Stimulated activated CD4-positive, alpha-beta T cell treated with anti-CD3 and anti-CD28 coated beads, Interleukin-4, amount 100 ng/mL, for 4 hours (primary cell): ENCODE measurements around the gene EVPL.
"Not testable (repeated sequence)": the region's sequence is repeated elsewhere in the genome, so short reads cannot be mapped to it uniquely, and the experiment has no call there.

Experiments used
- DNase-seq, 2 experiments: peaks; one replicate each; pipeline ENCODE4 v3.0.0-alpha.2; 2020

EVPL gene

DNA sequence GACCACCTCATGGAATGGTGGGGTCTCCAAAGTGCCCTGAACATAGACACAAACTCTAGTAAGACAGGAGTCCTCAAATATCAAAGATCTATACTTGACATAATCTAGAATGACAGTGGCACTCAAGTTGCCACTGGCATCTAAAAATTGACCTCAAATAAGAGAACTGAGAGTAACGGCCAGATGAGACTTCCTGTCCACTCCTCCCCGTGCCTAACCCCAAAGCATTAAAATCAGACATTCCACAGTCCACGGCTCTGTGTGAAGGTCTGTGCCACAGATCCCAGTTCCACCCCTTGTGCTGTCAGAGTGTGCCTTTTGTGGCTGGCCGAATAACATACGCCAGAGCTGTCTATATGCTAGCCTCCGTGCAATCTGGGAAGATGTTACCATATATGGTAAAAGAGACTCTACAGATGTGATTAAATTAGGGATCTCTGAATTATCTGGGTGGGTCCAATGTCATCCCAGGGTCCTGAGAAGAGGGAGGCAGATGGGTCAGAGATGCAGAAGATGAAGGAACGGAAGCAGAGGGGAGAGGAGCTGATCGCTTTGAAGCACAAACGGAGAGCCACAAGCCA, 21.0 kb upstream of the EVPL start:
- DNase-seq: no peak

DNA sequence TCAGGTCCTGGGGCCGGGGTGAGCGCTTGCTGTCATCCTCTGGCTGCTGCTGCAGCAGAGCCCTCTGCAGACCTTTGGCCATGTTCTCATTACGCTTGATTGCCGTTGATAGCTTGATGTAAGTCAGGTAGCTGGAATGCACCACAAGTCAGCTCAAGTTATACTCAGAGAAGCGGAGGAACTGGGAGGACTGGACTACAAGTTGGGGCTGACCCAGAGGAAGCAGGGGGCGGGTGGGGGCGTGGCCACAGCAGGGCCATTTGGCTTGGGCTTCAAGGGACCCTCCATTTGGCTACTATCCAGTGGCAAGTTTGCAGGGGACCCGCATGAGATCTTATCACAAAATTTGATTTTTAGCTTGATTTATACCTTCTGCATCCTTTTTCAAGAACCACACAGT, 19.0 kb upstream of the EVPL start:
- DNase-seq: no peak

DNA sequence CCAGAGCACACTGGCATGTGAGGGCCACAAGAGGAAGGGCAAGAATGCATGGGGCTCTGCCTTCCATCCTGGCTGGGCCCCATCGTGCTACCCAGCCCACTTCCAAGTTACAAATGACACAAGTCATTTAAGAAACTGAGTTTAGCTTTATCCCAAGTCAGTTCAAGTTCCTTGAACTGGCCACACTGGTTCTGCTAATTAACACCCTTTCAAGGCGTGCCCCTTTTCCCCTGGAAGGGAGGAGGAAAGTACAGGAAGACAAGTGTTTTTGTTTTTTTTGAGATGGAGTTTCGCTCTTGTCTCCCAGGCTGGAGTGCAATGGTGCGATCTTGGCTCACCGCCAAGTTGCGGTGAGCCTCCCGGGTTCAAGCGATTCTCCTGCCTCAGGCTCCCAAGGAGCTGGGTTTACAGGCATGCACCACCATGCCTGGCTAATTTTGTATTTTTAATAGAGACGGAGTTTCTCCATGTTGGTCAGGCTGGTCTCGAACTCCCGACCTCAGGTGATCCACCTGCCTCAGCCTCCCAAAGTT, 17.4 kb upstream of the EVPL start:
- not testable (repeated sequence) for DNase-seq

DNA sequence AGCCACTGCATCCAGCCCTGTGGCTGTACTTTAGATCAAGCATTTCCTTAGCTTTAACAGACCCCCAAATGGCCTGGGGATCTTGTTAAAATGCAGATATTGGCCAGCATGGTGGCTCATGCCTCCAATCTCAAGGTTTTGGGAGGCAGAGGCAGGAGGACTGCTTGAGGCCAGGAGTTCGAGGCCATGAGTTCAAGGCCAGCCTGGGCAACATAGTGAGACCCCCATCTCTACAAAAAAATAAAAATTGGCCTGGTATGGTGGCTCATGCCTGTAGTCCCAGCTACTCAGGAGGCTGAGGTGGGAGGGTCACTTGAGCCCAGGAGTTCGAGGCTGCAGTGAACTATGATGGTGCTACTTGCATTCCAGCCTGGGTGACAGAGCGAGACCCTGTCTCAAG, 15.8 kb upstream of the EVPL start:
- DNase-seq: not testable (repeated sequence)

DNA sequence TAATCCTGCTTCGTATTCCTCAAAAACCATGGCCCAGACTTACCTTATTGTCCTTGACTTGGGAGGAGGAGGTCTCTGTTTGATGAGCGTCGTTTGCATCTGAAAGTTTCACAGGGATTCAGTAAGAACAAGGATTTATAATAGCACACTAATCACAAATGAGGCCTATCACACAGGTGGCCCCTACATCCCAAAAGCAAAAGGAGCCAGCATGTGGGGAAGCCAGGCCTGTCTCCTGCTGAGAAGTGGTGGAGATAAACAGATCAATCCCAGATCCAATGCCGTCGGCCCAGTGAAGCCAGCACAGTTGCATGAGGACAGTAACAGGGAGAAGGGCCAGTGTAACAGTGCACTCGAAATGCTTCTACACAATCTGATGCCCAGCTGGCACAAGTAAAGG, 13.3 kb upstream of the EVPL start:
- DNase-seq: no peak

DNA sequence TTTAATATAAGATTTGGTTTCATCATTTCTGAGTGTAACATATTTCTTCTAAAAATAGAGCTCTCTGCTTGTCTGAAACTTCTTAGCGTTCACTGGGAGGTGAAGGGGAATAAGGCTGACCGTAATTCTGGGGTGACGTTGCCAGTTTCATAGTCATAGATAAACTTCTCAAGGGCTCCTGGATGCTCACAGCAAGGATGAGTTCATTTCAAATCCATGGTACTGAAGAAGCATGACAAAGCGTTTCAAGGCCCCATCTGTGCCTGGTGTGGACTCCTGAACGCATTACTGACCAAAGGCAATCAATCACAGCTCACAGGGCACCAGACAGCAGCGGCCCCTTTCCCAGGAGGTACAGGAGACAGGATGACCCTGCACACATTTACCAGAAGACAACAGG, 12.0 kb upstream of the EVPL start:
- no peak for DNase-seq

DNA sequence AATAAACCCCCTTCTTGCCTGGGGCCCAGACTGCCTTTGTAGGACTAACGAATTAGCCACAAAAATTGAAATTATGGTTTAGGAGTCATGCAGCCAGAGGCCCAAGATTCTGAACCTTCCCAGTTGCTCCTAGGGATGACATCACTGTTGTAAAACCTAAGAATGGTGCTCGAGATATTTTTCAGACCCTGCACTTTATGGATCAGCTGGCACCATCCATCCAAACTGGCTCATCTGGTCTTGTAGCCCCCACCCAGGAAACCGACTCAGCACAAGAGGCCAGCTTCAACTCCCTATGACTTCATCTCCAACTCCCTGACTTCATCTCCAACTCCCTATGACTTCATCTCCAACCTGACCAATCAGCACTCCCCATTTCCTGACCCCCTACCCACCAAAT, 10.9 kb upstream of the EVPL start:
- no peak for DNase-seq

DNA sequence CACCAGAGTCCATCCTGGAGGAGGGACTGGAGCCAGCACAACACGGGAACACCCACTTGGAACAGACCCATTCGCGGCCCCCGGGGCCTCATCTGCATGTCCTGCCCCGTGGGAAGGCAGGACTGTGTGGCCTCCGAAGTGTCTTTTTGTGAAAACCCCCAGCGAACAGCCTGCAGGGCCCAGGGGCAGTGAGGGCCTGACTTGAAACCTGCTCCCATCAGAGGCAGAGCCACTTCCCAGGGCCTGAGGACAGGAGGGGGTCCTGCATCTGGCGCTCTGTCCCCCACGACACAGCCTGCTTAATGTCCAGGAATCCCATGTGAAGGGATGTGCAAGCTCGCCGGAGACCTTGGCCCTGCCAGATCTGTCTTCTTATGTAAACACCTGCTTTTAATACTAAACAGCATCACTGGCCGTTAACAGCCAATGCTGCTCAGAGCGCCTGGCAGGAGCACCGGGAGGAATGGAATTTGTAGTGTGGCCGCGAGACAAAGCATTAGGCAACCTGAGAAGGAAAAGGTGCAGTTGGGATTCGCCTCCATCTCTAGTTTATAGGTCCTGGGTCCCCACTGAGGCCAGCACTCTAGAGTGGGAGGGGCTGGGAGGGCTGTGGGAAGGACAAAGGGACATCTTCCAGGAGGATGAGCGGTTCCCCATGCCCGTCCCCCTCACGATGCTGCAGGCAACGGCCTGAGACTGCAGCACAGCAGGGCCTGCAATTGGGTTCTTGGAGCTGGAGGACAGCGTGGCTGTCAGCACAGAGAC, 9.6 kb upstream of the EVPL start:
- DNase-seq: no peak

DNA sequence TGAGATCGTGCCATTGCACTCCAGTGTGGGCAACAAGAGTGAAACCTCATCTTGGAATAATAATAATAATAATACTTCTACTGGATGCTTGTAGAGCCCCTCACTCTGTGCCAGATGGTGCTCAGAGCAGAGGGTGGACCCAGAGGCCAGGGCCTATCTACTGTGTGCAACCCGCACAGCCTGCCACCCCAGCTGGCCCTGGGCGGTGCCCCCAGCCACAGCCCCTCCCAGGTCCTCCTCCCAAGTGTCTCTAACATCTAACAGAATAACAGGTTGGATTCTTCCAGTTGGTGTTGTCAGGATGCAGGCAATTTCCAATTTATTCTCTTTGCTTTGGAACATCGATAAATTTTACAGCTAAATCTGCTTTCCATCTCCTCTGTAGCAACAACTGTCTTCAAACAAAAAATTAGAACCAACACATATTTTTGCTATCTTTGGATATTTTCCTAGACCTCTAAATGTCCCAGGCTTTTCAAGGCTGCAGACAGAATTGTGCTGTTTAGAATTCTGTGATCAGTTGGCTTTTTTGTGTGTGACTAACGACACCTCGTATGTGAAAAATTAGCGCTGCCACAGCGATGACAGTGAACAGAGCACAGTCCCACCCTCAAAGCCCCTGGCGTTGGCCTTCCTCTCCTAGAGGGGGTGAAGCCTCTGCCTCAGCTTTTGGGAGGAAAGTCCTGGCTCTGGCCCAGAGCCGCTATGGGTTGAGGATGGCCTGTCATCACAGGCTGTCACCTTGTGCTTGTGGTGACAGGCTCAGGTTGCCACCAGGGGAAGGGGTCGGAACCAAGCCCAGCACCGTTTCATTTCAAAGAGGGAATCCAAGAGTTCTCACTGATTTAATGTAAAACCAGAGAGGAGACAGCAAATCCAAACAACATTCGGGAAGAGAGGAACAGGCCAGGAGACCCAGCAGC, 7.6 kb upstream of the EVPL start:
- DNase-seq: no peak

DNA sequence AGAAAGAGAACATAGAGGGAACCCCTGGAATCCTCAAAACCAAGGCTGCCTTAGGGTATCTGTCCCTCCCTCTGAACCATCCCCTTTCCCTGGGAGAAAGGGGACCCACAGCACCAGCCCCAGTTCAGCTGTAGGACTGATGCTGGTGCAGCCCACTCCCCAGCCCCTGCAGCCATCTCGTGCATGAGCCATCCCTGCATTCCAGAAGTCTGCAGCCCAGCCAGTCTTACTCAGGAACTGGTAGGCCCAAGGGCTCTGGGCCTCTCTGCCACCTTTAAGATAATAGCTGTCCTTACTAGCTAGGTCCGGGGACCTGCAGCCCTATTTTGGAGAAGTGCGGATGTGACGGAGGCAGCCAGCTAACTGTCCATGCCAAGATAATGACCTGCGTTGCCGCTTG, 6.0 kb upstream of the EVPL start:
- DNase-seq: no peak

DNA sequence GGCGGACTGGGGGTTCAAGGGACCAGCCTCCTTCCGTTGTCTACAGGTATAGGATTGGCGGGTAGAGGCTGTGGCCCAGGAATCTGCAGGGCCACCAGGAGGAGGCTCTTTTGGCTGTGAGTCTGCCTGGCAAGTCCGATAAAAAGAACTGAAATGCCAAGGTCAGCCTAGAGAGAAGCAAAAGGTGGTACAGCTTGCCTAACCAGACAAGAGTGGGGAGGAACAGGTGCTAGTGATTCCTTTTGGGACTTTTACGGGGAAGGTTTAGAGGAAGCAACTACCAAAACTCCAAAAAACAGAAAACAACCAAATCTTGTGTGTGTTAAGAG, 5.6 kb upstream of the EVPL start:
- DNase-seq: no peak

DNA sequence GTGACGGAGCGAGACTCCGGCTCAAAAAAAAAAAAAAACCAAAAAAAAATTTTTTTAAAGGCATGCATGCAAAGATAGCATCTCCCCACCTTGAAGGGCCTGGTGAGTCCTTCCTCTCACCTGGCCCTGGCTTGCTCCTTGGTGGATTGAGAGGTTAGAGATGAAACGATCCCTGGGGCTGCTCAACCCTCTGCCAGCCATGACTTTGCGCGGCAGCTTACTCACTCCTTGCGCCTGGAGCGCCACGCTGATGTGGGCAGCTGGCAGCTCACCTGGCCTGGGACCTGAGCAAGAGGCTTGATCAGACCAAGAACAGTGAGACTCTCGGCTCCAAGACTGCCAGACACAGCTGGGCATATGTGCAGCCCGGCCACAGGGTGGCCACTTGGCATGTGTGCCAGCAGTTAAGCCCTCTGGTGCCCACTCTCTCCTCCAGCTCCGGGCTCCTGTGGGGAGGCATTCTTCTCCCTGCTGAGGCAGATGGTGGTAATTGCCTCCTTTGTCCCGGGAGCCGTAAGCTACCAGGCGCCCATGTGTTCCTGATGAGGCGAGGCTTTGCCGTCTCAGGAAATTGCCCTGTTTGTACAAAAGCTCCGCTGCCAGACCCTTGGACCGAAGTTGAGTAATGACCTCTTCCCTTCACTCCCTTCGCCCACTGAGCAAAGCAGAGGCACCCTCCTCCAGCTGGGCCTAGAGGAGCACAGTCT, 5.1 kb upstream of the EVPL start:
- no peak for DNase-seq

DNA sequence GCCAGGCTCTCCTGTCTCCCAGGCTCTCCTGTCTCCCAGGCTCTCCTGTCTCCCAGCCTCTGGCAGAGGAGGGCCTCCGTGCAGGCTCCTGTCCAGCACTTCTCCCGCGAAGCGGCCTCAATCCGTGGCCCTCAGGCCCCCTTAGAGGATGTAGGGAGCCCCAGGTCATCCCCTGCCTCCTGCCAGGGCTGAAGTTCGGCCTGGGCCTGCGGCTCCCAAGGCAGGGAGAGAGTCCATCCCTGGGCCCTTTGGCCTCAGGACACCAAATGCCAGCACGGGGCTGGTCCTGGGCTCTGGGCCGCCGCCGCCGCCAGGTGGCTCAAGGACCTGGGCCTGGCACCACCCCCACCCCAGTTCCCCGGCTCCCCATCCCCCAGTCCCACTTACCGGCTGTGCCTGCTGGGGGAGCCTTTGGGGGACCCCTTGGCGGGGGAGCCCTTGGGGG, 370 bp downstream of the EVPL start:
- no peak for DNase-seq

DNA sequence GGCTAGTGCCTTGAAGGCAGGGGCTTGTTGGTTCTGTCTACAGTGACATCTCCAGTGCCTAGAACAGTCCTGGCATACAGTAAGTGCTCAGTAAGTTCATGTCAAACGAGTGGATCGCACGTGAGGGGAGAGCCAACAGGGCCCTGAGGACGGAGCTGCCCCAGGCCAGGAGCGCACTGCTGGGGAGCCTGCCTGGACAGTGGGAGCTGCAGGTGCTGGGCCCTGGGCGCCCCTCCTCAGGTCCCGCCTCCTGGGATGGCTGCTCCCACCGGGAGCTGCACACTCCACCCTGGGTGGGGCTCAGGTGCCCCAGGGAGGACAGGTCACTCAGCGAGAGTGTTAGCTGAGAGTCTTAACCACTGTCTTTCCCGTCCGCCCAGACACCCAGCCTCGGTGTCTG, 1.8 kb downstream of the EVPL start:
- no peak for DNase-seq

DNA sequence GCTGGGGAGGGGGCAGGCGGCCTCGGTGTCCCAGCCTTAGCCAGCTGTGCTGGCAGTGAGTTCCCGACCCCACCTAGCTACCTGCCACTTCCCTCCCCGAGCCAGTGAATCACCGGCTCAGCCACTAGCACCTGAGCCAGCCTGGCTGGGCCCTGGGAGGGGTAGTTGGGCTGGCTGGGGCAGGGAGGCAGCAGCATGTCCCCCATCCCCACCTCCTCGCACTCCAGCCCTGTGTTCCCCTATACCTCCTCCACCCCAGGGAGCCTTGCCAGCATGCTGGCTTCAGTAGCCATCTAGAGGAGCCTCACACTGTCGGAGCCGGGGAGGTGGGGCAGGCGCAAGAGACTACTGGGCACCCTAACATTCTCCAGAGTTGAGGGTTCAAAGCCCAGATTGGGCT, 2.8 kb downstream of the EVPL start:
- DNase-seq: no peak

DNA sequence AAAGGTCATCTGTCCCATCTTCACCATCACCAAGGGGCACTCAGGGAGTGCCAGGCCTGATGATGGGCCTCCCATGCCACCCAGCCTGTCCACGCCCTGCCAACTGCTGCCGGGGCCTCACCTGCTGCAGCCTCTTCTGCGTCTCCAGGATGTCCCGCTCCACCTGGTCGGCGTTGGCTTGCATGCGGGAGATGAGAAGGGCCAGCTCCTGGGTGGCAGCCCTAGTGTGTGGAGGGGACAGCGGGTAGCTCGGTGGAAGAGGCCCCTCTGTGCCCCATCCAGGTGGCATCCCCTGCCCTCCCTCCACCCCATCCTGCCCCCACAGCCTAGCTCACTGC, 3.2 kb downstream of the EVPL start:
- DNase-seq: no peak

DNA sequence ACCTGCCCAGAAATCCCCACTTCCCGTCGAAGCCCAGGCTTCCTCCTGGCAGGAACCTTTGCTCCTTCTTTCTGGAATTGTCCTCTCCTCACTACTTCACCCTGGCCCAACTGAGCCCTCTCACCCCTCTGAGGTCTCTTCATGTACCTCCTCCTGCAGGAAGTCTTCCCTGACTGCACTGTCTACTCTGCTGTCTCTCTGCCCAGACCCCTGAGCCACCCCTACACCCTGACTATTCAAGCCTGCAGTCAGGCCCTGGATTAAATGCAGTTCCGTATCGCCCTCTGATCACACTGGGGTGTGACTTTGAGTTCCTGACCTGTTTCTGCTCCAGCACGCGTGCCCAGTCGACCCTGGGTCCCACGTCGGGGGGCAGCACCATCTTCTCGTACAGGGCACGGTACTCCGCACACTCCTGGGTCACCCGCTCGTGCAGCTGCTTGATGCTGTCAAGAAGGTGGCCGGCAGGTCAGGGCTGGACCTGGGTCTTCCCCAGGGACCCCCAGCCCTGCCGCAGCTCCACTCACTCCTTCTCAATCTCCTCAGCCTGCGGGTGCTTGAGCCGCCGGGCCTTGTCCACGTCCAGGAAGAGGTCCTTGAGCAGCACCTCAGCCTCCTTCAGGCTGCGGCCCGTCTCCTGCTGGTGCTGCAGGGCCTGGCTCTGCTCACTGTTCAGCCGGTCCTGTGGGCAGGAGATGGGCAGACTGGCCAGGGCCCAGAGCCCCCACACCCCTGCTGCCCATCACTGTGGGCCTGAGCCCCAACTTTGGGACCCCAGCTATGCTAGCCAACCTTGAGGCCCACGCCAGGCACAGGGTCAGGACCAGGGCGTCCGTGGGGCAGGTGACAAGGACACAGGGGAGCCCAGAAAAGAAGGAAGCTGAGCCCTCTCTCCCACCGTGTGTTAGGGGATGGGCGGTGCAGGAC, 3.9 kb downstream of the EVPL start:
- no peak for DNase-seq

DNA sequence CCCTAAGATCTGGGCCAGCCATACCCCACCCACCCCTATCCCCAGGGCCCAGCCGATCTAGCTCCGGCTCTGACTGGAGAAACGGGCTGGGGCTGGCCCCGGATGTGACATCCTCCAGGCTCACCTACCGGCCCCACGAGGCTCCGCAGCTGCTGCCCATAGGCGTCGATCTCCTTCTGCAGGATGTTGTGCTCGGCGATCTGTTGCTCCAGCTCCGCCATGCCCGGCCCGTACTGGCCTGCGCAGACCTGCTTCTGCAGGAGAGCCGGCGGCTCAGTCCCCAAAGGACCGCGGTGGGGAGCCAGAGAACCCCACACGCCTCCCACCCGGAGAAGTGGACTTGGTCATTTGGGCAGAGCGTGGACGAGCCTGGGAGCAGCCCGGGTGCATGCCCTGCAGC, 4.8 kb downstream of the EVPL start:
- no peak for DNase-seq

DNA sequence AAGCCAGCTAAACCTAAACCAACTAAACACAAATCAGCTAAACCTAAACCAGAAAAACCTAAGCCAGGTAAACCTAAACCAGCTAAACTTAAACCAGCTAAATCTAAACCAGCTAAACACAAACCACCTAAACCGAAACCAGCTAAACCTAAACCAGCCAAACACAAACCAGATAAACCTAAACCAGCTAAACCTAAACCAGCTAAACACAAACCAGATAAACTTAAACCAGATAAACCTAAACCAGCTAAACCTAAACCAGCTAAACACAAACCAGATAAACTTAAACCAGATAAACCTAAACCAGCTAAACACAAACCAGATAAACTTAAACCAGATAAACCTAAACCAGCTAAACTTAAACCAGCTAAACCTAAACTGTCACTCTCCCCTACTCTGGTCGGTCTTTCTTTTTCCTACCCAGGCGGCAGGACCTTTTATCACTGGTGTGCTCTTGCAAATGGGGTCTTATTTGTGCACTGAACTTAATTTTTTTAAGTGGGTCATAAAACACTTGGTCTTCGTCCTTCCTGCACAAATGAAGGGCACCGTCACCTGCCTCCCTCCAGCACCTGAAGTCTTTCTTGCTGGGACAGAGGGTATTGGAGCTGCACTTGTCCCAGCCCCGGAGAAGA, 7.2 kb downstream of the EVPL start:
- DNase-seq: no peak

DNA sequence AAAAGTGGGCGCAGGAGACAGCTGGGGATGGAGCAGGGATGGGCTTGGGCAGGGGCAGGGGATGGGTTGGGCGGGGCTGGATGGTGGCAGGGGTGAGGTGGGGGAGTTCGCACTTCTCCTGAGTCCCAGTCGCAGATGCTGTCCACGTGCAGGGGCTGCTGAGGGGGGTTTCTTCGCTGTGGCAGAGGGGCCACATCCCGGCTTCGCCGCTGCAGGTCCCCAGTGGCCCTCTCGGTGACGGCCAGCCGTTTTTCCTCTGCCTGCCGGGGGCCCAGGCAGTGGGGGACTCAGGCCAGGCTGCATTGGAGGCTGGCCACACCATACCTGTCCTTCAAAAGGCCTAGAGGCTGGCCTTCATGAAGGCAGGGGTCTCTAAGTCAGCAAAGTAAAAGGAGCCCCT, 8.3 kb downstream of the EVPL start:
- no peak for DNase-seq

DNA sequence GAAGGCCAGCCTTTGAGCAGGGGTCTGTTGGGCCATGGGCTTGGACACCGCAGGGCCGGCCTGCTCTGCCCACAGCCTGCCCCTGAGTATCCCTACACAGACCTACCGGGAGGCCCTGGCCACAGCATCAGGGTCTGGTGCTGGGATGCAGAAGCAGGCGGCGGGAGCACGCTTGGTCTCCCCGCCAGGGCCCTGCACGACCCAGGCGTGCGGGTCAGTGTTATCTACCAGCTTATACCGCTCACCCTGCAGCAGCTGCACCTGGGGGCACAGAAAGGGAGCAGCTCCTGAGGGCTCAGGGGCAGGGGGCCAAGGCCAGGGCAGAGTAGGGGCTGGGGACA, 8.8 kb downstream of the EVPL start:
- DNase-seq: no peak
